Transverse colon (tissue), 4 donors: Measurements from ENCODE around the gene DOCK9. TPM values are rescaled to one million over a fixed set of nuclear protein-coding genes. Genes with fewer than 3 reads are reported as not detected.

Experiments used
- DNase-seq: peaks from one replicate; pipeline ENCODE4 v3.0.0-alpha.2; 2019
- H3K27ac ChIP-seq, 4 donors: fragments of 200-600 bp; sonication (generic); 2 replicates each; pipeline ENCODE4 v1.5.1; 2016 to 2018; ENCODE audit warnings: inconsistent platforms in 4 of 4
- H3K27me3 ChIP-seq: fragments of 200-600 bp; sonication (generic); 2 replicates; pipeline ENCODE4 v1.5.1; 2017; ENCODE audit warnings: inconsistent platforms
- H3K36me3 ChIP-seq, 4 donors: fragments of 200-600 bp; sonication (generic); 2 replicates each; pipeline ENCODE4 v1.5.1; 2017 to 2019; ENCODE audit warnings: inconsistent platforms in 4 of 4
- H3K4me1 ChIP-seq, 4 donors: fragments of 200-600 bp; sonication (generic); 2 replicates each; pipeline ENCODE4 v1.5.1; 2017 to 2020; ENCODE audit warnings: inconsistent platforms in 4 of 4
- H3K4me3 ChIP-seq, 4 donors: fragments of 200-600 bp; sonication (generic); 1 replicate in 1 of 4; 2 replicates in 3 of 4; pipeline versions ENCODE4 v1.5.1 to v1.6.1; 2017 to 2019; ENCODE audit warnings: inconsistent platforms in 4 of 4
- H3K9me3 ChIP-seq, 2 donors: fragments of 200-600 bp; sonication (generic); 2 replicates each; pipeline ENCODE4 v1.5.1; 2017 to 2019; ENCODE audit warnings: inconsistent platforms in 2 of 2
- CTCF ChIP-seq, 5 experiments: fragments of 200-600 bp in 3 of 5; fragments of 450-650 bp in 2 of 5; sonication (generic) in 3 of 5; IDR thresholded peaks; 1 replicate in 2 of 5; 2 replicates in 3 of 5; pipeline ENCODE4 v1.5.1; 2016 to 2017; ENCODE audit warnings: antibody characterized with exemption in 5 of 5, inconsistent platforms in 3 of 5, mild to moderate bottlenecking in 2 of 5, moderate library complexity in 1 of 5
- EP300 ChIP-seq: sonication (generic); formaldehyde crosslinking; IDR thresholded peaks from one replicate; pipeline ENCODE4 v1.6.1; 2017; ENCODE audit warnings: antibody characterized with exemption, low read depth
- POLR2A ChIP-seq: fragments of 450-650 bp; IDR thresholded peaks from one replicate; pipeline ENCODE4 v1.6.1; 2016; ENCODE audit warnings: antibody characterized with exemption, mild to moderate bottlenecking, moderate library complexity
- POLR2AphosphoS5 ChIP-seq, 3 donors: sonication (generic); formaldehyde crosslinking; IDR thresholded peaks; one replicate each; pipeline ENCODE4 v1.6.1; 2016; ENCODE audit warnings: antibody characterized with exemption in 3 of 3
- WGBS, 2 donors: methylation state at CpG; one replicate each; pipeline ENCODE4 v1.1.5; 2018; ENCODE audit warnings: low coverage in 1 of 2; 5-methylcytosine and 5-hydroxymethylcytosine counted together
- in situ Hi-C, 4 donors: fragments of 200-750 bp; cut with MboI; loops; one replicate each; pipeline versions ENCODE4 v1.15.0 to v1.15.1; 2017; ENCODE audit warnings: low sequenced_read_pairs in 3 of 4, low pct_ligation_motif_present in 1 of 4, low pct_unique_long_range_greater_than_20kb in 1 of 4
- intact Hi-C: fragments of 100-400 bp; cut with DNase I; formaldehyde crosslinking; loops from one replicate; pipeline ENCODE4 v1.15.1; 2023; ENCODE audit warnings: low total_unique reads
- total RNA-seq, 4 donors: library from RNA; depleted of rRNA; stranded (reverse); fragments of >200 nt; gene quantifications; one replicate each; pipeline ENCODE4 v1.1.0, GENCODE V29; 2016

DOCK9 gene
- total RNA-seq, 4 donors from 2014 or later, result 44.5 to 120 (median 71.4) TPM

GRCh38 chr13:98842858-98843481 lies 134.9 kb downstream of the DOCK9 start:
- Histone ChIP-seq H3K4me3 (no peak overlapping the region), H3K27ac (no peak overlapping the region), H3K36me3 (no peaks in the 10 kb centered on the region), H3K4me1 (no peaks in the 10 kb centered on the region), H3K9me3 (no peaks in the 10 kb centered on the region), H3K27me3 (no peaks in the 10 kb centered on the region)
- peak; percentile 73 for DNase-seq
- in situ Hi-C loops (loop anchor here in 3 of 4 donors (25.0 kb wide), 2 partner anchors 381 to 406 kb away; no protein-coding TSS in a partner anchor), intact Hi-C loops (no loop called here)
- WGBS, 2 donors, result 42 to 46% methylated on average over 4 to 5 of the region's 5 CpGs
- no peak for TF ChIP-seq POLR2A
- peak; percentile 77 to 85 (median 80) for TF ChIP-seq CTCF (IDR thresholded peaks at IDR 0.05)

GRCh38 chr13:98842070-98842469 lies 135.8 kb downstream of the DOCK9 start:
- in situ Hi-C loops, result loop anchor here in 3 of 4 donors (25.0 kb wide), 2 partner anchors 380 to 405 kb away; no protein-coding TSS in a partner anchor
- intact Hi-C loops, result no loop called here
- Histone ChIP-seq H3K36me3 (no peaks in the 10 kb centered on the region), H3K27me3 (no peaks in the 10 kb centered on the region), H3K27ac (no peak overlapping the region), H3K4me3 (no peak overlapping the region), H3K9me3 (no peaks in the 10 kb centered on the region), H3K4me1 (no peaks in the 10 kb centered on the region)
- TF ChIP-seq POLR2AphosphoS5 (IDR thresholded peaks at IDR 0.05) (no peak), CTCF (IDR thresholded peaks at IDR 0.05) (no peak), POLR2A (no peak), EP300 (no peak)
- WGBS, 2 donors, result 83 to 92% methylated on average over 2 of the region's 2 CpGs
- no peak for DNase-seq

GRCh38 chr13:98839856-98840769 lies 137.8 kb downstream of the DOCK9 start:
- WGBS, 2 donors, result 47 to 100% methylated on average over 3 to 14 of the region's 14 CpGs
- intact Hi-C loops (no loop called here), in situ Hi-C loops (loop anchor here in 3 of 4 donors (25.0 kb wide), 2 partner anchors 378 to 403 kb away; no protein-coding TSS in a partner anchor)
- no peak overlapping the region for H3K4me3 ChIP-seq
- peak; percentile 51 for DNase-seq
- no peaks in the 10 kb centered on the region for H3K36me3 ChIP-seq
- H3K27ac ChIP-seq, result no peak overlapping the region
- peak; percentile 67 to 83 (median 74) for TF ChIP-seq CTCF (IDR thresholded peaks at IDR 0.05)
- no peak for TF ChIP-seq POLR2A
- no peaks in the 10 kb centered on the region for H3K4me1 ChIP-seq
- no peaks in the 10 kb centered on the region for H3K27me3 ChIP-seq
- no peaks in the 10 kb centered on the region for H3K9me3 ChIP-seq

GRCh38 chr13:98838776-98839175 lies 139.1 kb downstream of the DOCK9 start:
- TF ChIP-seq POLR2A, result no peak
- TF ChIP-seq CTCF (IDR thresholded peaks at IDR 0.05), result no peak
- TF ChIP-seq POLR2AphosphoS5 (IDR thresholded peaks at IDR 0.05), result no peak
- TF ChIP-seq EP300, result no peak
- intact Hi-C loops (no loop called here), in situ Hi-C loops (loop anchor here in 3 of 4 donors (25.0 kb wide), 2 partner anchors 376 to 401 kb away; no protein-coding TSS in a partner anchor)
- H3K9me3 ChIP-seq, result no peaks in the 10 kb centered on the region
- no peak overlapping the region for H3K27ac ChIP-seq
- no peaks in the 10 kb centered on the region for H3K27me3 ChIP-seq
- no peak for DNase-seq
- no peaks in the 10 kb centered on the region for H3K4me1 ChIP-seq
- H3K4me3 ChIP-seq, result no peak overlapping the region
- no peaks in the 10 kb centered on the region for H3K36me3 ChIP-seq
- 97 to 100% methylated on average over 2 of the region's 2 CpGs for WGBS, 2 donors
